ENCODE measurements around the gene FAM168B.
"Not testable (repeated sequence)": the region's sequence is repeated elsewhere in the genome, so short reads cannot be mapped to it uniquely, and the experiment has no call there.

Gene FAM168B, protein sequence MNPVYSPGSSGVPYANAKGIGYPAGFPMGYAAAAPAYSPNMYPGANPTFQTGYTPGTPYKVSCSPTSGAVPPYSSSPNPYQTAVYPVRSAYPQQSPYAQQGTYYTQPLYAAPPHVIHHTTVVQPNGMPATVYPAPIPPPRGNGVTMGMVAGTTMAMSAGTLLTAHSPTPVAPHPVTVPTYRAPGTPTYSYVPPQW
- total RNA-seq: 136 to 192 reads per million in 2 donors

DNA sequence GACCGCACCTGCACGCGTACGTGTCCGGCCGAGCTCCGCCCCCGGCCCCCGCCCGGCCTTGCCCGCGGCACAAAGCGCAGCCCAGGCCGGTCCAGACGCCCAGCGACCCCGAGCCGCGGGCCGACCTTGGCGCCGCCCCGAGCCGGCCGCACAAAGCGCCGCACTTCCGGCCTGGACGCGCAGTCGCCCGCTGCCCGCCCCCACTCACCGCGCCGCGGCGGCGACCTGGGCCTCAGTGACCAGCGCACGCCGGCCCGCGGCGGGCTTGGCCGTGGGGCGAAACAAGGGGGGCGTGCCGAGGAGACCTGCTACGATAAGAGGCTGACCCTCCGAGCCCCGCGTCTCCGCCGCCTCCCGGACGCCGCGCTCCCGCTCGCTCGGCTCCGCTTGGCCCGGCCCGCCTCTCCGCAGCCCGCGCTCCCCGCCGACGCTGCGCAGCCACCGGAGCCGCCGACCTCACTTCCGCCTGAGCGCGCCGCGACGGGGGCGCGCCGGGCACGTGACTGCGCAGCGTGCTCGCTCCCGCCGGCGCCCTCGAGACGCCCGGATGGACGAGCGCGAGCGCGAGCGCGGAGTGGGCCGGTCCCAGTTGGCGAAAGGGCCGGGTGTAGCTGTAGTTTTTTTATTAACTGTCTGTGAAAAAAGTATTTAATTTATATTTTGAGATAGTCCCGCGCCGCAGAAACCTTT lies at the start of gene FAM168B:
Gene FAM168B, minus strand, starts transcription at position 455 of the 690 bp plus-strand sequence. CDS start 10,814 bp downstream, outside the sequence.
- peak; percentile 83 for DNase-seq

DNA sequence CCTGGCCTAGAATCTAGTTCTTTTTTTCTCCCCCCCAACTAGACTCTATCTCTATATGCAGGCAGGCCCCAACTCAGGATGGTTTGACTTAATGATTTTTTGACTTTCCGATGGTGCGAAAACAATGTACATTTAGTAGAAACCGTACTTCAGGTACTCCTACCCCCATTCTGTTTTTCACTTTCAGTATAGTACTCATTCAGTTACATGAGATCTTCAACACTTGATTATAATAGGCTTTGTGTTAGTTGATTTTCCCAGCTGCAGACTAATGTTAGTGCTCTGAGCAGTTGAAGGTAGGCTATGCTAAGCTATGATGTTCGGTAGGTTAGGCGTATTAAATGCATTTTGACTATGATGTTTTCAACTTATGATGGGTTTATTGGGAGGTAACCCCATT lies 49.6 kb upstream of the FAM168B start:
- no peak for DNase-seq

DNA sequence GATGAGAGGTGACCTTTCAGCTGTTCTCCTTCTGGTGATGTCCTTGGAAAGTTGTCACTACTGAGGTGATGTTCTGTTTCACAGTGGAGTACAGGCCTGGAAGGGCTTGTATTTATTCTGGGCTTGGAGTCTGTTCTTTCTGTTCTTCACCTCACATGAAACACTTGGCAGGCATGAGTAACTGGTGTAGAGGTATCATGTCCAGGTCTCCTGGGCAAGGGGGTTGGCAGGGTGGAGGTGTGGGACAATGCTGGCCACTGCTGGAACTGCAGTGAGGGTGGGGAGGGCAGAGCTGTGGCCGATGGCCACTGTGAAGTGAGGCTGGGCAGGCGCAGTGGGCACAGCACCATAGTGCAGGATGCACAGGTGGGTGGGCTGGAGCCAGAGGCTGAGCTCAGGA lies 47.3 kb upstream of the FAM168B start:
- DNase-seq: no peak

DNA sequence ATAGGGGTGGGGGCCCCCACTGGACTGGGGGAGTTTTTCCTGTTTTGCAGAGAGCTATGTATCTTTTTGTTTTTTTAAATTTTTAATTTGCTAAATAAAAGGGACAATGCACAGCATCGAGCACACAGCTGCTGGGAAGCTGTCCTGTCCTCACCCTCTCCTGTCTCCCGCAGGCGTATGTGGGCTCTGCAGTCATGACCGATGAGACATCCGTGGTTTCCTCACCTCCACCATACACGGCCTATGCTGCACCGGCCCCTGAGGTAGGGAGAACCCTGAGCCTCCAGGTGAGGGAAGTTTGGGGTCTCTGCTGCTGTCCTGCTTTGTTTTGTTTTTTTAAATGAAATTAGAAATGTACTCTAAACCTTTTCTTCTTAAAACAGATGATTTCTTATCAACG lies 39.5 kb upstream of the FAM168B start:
- DNase-seq: no peak

DNA sequence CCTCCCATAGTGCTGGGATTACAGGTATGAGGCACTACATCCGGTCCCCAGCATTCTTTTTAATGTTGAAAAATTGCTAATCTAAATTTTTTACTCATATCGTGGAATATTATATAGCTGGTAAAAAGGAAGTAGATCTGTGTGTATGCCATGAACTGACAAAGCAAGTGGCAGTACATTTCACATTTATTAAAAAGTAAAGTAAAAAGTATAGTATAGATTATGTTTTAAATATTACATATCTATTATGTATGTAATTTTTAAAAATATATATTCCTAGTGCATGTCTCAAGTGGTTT lies 37.0 kb upstream of the FAM168B start:
- no peak for DNase-seq

DNA sequence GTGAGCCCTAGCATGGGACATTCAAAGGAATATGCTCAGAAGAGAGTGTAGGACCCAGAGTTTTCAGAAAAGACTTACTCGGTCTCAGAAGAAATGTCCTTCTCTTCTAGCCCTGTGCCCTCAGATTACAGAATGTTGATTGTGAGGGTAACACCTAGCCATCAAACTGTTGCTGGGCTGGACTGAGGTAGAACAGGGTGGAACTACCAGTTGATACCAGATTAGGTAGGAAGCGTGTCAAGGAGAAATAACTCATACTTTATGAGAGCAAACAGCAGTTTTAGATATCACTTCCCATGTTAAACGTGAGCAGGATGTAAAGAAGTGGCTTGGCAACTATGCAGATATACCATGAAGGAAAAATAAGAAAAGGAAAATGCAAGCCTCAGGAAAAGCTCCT lies 34.7 kb upstream of the FAM168B start:
- DNase-seq: no peak

DNA sequence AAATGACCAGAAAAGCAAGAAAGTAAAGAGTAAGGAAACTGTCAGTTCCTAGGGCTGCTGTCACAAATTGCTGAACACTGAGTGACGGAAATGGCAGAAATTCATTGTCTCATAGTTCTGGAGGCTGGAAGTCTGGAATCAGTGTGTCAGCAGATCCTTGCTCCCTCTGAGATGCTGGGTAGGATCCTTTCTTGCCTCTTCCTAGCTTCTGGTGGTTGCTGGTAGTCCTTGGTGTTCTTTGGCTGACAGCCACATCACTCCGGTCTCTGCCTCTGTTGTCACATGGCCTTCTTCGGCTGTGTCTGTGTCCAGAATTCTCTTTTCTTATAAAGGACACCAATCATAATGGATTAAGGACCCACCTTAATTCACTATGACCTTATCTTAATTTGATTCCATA lies 33.8 kb upstream of the FAM168B start:
- no peak for DNase-seq

DNA sequence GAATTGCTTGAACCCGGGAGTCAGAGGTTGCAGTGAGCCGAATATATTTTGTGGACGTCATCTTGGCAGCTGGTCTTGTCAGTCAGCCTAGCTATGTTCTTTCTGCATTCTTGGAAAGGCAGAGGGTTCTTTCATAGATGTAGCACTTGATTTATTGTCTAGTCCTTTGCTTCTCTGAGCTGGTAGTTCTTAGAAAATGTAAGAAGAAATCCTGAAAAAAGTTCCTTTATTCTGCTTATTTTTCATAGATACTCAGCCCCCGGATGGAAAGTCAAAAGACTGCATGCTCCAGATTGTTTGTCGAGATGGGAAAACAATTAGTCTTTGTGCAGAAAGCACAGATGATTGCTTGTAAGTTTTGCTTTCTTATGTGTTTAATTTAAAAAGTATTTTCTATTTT lies 33.2 kb upstream of the FAM168B start:
- no peak for DNase-seq

DNA sequence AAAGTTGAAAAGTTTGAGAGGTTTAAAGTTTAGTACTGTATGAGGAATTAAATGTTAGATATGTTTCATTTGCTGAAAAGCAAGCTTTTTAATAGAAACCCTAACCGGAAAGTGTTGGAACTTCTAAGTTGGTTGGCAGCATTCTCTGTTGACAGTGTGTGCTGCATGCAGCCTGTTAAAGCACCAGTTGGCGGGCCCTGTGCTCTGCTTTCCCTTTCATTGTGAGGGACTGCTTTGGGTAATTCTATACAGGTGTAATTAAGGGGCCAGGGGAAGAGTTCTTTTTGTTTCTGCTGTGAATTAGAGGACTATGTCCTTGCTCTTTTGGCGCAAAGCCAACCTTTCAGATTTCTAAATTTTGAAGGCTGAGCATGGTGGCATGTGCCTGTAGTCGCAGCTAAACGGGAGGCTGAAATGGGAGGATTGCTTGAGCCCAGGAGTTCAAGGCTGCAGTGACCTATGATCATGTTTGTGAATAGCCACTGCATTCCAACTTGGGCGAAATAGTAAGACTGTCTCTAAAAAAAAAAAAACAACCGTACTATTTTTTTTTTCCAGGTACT lies 32.0 kb upstream of the FAM168B start:
- DNase-seq: no peak

DNA sequence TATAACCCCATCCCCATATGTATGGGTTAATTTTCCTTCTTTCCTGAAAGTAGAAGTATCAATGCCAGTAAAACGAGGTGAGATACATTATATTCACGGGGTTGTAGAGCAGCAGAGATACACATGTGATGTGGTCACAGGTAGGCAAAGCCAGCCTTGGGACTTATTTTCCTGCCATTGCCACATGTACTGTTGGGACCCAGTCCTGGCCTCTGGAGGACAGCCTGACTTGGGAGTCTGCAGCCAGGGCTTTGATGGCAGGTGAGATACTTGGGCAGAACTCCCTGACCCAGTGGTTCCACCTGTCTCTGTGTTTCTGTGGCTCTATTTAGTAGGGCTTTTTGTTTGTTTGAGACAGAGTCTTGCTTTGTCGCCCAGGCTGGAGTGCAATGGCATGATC lies 29.9 kb upstream of the FAM168B start:
- no peak for DNase-seq

DNA sequence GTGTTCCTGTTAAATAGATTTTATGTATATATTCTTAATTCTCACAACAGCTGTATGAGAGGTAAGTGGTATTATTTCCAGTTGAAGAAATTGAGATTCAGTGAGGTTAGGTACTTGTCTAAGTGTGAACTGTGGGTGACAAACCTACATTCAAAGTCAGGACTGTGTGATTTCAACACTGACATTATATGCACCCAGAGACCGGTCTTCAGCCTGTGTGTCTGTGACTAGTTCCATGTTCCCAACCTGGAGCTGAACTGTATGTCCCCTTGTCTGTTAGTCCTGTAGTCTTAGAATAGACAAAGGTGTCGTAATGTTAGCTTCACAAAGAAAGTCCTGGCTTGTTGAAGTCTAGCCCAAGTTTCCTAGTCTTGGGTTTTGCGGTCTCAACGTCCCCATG lies 29.2 kb upstream of the FAM168B start:
- DNase-seq: no peak

DNA sequence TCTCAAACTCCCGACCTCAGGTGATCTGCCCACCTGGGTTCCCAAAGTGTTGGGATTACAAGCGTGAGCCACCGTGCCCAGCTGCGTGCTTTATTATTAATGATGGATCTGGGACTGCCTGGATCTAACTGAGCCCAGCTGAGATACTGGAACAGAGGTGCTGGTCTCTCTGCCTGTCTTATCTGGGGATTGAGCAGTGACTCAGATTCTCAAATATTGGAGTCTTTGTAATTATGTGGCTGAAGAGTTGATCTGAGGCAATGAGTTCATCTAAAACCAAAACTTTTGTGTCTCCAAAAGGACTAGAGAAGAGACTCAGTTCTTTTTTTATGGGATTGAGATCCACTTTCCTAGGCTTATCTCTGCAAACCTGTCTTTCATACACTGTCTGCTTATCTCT lies 28.2 kb upstream of the FAM168B start:
- DNase-seq: no peak

DNA sequence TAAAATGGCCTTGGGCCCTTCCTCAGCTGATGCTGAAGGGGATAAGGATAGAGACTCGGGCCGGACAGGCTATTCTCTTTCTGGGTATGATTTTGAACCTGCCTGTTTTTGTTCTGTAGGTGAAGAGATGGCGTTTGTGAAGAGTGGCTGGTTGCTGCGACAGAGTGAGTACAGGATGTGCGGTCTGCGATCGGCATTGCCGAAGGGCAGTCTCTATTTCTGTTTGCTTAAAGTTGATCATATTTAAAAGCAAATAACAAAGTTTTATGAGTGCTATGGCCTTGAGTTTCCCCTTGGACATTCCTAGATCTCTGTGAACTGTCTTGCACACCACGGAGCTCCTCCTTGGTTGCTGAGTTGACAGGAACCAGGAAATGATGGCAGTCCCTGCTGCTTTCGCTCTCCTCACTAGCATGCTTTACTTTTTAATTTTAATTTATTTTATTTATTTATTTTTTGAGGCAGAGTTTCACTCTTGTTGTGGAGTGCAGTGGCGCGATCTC lies 27.6 kb upstream of the FAM168B start:
- no peak for DNase-seq

DNA sequence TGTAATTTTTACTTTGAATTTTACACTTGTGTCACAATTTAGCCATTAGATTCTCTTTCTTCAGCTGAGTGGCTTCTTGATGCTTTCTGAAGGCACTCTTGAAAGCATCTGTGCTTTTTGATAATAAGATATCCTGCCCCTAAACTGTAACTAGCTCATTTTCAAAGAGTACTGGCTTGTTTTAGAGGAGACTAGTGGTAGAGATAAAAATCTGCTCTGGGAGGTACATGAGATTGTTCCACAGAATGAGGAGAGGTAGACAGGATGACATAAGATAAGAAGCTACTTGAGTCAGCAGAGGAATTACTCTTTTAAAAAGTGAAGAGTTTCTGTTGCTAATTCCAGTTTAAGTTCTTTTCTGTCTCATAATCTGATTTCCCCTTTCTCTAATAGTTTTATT lies 22.5 kb upstream of the FAM168B start:
- DNase-seq: no peak

DNA sequence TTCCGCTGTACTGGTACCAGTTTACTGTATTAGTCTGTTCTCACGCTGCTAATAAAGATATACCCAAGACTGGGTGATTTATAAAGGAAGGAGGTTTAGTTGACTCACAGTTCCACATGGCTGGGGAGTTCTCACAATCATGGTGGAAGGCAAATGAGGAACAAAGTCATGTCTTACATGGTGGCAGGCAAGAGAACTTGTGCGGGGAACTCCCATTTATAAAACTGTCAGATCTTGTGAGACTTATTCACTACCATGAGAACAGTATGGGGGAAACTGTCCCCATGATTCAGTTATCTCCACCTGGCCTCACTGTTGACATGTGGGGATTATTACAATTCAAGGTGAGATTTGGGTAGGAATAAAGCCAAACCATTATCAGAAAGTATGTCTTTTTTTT lies 21.7 kb upstream of the FAM168B start:
- not testable (repeated sequence) for DNase-seq

DNA sequence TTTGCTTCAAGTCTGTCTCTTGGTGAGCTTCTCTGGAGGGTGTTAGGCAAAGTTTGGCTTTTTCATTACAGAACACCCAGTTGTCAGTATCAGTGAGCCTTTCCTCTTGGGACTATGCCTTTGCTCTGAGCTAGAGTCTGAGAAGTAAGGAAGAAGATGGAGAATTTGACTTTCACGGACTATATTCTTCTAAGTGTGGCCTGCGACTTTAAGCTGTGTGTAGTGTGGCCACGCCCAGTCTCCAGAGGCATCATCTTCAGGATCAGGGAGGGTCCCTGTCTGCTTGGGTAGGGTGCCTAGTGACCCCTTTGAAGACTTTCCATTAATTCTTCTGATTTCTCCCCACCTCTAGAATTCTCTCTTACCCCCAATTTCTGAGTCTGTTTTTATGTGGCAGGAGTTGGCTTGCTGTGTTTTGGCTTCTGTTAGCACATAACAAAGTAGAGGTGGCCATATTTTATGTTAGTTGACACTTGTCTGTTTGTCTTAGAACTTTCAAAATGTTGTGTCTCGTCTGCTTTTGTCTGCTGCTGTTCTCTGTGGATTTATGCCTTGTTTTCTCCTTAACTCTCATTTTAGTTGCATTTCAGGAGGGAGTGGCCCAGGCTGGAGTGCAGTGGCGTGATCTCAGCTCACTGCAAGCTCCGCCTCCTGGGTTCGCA lies 20.4 kb upstream of the FAM168B start:
- no peak for DNase-seq

DNA sequence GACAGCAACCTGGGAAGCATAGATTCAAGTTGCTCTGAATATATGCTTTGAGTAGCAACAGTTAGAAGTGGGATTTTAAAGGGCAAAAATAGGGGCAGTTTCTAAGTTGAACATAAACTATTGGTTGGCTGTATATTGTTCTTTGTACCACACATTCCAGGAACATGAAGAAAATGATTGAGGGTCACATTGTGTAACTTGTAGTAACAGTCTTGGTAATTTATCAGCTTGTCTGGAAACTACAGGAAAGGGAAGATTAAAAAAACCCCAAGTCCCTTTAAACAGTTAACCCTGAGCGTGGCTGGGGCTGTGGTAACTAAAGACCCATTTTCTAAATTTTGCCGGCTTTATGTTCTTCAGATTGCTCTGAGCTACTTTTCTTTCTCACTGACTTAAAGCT lies 19.3 kb upstream of the FAM168B start:
- DNase-seq: no peak

DNA sequence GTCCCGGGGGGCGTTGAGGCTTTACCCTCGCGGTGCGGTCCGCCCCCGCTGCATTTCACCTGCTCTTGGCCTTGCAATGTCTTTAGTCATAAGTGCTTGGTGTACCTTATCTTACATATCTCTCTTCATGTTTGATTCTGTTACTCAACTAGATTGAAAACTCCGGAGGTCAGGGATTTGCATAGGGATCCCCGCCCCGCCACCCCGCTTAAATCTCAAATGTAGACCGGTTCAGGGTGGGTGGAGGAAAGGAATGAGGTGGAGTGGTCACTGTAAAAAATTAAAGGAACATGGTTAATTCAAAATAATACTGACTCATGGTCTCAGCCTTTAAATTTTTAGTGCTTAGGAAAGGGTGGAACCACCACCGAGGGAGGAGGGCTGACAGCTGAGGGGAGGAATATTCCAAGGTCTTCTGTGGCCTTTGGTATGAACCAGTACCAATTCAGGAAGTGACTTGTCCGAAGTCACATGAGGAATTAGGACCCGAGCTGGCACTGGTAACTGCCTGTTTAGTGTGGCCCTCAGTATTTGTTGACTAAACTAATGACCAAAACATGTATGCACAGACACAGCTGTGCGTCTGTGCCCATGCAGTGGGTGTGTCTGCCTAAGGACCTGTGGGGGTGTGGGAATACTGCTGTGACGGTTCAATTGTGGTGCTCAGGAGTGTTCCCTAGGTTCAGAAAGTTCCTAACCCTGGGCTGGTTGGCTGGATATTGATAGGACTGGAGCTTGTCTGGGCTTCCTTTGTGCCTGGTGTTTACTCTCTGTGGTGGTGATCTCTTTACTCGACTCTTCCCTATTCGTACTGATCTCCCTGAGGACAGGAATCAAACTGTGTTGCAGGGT lies 12.9 kb upstream of the FAM168B start:
- DNase-seq: peak; percentile 1

DNA sequence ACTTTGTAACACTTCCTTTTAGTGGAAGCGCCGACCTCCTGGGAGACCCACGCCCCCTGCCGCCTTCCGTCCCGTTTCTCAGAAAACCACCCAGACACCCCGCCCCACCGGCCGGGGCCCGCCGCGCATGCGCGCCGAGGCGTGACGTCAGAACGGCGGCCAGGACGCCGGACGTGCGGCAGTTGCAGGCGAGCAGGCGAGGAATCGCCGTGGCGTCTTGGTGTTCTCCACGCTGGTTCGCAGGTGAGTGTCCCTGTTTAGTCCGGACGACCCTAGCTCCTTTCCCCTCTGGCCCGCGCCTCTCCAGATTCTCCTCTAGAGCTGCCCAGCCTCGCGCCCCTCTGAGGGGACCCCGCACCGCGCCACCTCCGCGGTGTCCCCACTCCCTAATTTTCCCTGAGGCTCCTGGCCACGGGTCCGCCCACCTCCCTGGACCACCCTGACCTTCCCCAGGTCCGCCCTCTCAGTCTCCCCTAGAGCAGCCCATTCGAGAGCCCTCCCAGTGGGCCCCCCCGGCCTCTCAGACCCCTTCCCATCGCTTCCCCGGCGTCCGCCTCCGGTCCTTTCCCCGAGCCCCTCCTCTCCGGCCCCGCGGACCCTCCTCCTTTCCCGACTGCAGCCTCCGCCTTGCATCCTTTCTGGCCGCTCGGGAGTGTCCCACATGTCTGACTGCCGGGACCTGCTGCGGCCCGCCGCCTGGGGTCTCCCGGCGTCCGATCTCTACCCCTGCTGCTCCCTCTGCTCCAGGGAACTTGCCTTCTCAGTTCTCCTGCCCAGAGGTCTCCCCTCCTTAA lies 12.1 kb upstream of the FAM168B start, which contains the start of gene PLEKHB2:
Gene PLEKHB2, plus strand, starts transcription at position 181 of the 794 bp plus-strand sequence. CDS start 15,606 bp downstream, outside the sequence.
- DNase-seq: peak; percentile 86

DNA sequence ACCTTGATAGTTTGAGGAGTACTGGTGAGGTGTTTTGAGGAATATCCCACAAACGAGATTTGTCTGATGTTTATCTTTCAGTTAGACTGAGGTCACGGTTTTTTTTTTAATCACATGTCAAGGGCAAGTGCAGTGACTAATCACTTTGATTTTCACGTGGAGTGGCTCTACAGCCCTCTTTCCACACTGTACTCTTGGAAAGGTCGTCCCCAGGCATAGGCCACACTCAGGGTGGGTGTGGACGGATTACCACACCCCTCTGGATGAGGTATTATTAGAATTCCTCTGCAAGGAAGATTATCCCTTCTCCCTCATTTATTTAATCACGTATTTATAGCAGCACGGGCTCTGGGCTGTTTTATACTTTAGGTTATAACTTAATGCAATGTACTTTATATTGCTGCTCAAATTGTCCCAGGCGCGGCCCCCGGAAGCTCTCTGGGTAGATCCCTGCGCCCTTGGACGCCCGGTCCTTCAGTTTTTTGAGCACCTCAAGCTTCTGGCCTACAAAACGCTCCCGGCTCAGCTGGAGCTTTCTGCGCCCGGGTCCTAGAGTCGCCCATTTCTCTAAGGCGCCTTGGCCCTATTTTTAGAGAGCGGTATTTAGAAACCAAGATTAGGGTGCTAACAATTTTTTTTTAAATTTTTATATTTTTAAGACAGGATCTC lies 11.4 kb upstream of the FAM168B start:
- DNase-seq: peak; percentile 43

DNA sequence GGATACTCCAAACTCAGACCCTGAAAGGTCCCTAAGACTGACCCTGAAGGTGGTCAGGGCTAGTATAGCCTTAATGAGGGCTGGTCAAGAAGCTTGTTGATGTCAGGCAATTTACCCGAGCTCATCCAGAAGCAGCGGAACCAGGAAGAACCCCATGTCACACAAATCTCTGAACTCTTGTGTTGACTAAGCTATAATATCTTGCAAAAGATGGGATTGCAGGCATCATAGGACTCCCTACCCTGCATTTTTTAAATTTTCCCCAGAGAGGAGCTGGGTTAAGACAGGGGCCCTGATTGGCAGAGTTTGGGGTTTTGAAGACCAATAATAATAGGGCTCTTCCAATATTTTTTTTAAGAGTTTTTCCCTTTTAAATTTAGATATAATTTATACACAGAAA lies 9.9 kb upstream of the FAM168B start:
- DNase-seq: no peak

All from T-helper 9 cell (primary cell).